Measurements from ENCODE around the gene ARMC7. TPM values are rescaled to one million over a fixed set of nuclear protein-coding genes. Genes with fewer than 3 reads are reported as not detected.

Gene ARMC7
- total and polyA plus RNA-seq, 2 of the 13 experiments (the other 11 are each of a cell fraction or from before 2014, with no cell fraction given): 3.9 to 4.2 TPM

DNA sequence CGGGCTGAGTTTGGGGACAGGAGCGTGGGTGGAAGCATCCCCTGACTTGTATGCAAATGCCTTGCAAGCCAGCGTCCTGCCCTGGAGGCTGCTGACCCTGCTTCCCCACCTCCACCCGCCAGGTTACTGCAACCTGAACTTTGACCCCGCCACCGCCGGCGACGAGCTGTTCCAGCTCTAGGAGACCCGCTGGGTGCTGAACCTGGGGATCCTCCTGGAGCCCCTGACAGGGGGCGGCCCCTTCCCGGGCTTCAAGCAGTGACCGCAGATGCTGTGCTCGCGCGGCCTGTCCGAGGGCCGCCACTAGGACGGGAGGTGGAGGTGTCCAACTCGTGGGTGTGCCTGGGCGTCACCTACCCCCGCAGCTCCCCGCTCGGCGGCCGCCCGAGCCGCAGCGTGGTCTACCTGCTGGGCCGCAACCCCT is 32.7 kb upstream of the ARMC7 start:
- DNase-seq (ENCODE audit: low spot score) (peak; percentile 76), FAIRE-seq (no peak)
- TF ChIP-seq MTF2 (CRISPR knock-in tag; IDR thresholded peaks at IDR 0.05; ENCODE audit: borderline replicate concordance) (no peak), ZNF17 (CRISPR knock-in tag; IDR thresholded peaks at IDR 0.05) (no peak), SRY (CRISPR knock-in tag; IDR thresholded peaks at IDR 0.05) (no peak), ZNF549 (CRISPR knock-in tag; IDR thresholded peaks at IDR 0.05) (peak; percentile 99), REL (CRISPR knock-in tag; conservative IDR thresholded peaks at IDR 0.05) (no peak), MAZ (IDR thresholded peaks at IDR 0.05; ENCODE audit: borderline replicate concordance, low read depth, low read length) (no peak), MAZ (CRISPR knock-in tag; IDR thresholded peaks at IDR 0.05; ENCODE audit: low read depth) (peak; percentile 64; the same call in 1 of the 2 replicates), DPF2 (CRISPR knock-in tag; IDR thresholded peaks at IDR 0.05; ENCODE audit: borderline replicate concordance, low read depth) (peak; percentile 81; the same call in 1 of the 2 replicates), XRCC5 (optimal IDR thresholded peaks at IDR 0.05; ENCODE audit: low read length) (no peak), SYNCRIP (IDR thresholded peaks at IDR 0.05; ENCODE audit: insufficient read depth, low read depth, low read length) (no peak), ADNP (CRISPR knock-in tag; IDR thresholded peaks at IDR 0.05) (no peak), CCDC6 (CRISPR knock-in tag; IDR thresholded peaks at IDR 0.05) (peak; percentile 30; the same call in 1 of the 2 replicates), ZFYVE20 (CRISPR knock-in tag; IDR thresholded peaks at IDR 0.05; ENCODE audit: borderline replicate concordance, low read depth) (no peak)
- TF ChIP-seq, protein P1, sequence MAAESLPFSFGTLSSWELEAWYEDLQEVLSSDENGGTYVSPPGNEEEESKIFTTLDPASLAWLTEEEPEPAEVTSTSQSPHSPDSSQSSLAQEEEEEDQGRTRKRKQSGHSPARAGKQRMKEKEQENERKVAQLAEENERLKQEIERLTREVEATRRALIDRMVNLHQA (CRISPR knock-in tag; IDR thresholded peaks at IDR 0.05): no peak
- TF ChIP-seq, protein P2, sequence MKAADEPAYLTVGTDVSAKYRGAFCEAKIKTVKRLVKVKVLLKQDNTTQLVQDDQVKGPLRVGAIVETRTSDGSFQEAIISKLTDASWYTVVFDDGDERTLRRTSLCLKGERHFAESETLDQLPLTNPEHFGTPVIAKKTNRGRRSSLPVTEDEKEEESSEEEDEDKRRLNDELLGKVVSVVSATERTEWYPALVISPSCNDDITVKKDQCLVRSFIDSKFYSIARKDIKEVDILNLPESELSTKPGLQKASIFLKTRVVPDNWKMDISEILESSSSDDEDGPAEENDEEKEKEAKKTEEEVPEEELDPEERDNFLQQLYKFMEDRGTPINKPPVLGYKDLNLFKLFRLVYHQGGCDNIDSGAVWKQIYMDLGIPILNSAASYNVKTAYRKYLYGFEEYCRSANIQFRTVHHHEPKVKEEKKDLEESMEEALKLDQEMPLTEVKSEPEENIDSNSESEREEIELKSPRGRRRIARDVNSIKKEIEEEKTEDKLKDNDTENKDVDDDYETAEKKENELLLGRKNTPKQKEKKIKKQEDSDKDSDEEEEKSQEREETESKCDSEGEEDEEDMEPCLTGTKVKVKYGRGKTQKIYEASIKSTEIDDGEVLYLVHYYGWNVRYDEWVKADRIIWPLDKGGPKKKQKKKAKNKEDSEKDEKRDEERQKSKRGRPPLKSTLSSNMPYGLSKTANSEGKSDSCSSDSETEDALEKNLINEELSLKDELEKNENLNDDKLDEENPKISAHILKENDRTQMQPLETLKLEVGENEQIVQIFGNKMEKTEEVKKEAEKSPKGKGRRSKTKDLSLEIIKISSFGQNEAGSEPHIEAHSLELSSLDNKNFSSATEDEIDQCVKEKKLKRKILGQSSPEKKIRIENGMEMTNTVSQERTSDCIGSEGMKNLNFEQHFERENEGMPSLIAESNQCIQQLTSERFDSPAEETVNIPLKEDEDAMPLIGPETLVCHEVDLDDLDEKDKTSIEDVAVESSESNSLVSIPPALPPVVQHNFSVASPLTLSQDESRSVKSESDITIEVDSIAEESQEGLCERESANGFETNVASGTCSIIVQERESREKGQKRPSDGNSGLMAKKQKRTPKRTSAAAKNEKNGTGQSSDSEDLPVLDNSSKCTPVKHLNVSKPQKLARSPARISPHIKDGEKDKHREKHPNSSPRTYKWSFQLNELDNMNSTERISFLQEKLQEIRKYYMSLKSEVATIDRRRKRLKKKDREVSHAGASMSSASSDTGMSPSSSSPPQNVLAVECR (CRISPR knock-in tag; IDR thresholded peaks at IDR 0.05; ENCODE audit: borderline replicate concordance): peak; percentile 63; the same call in 1 of the 2 replicates
- TF ChIP-seq, protein P3, sequence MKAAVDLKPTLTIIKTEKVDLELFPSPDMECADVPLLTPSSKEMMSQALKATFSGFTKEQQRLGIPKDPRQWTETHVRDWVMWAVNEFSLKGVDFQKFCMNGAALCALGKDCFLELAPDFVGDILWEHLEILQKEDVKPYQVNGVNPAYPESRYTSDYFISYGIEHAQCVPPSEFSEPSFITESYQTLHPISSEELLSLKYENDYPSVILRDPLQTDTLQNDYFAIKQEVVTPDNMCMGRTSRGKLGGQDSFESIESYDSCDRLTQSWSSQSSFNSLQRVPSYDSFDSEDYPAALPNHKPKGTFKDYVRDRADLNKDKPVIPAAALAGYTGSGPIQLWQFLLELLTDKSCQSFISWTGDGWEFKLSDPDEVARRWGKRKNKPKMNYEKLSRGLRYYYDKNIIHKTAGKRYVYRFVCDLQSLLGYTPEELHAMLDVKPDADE (CRISPR knock-in tag; IDR thresholded peaks at IDR 0.05): no peak
- TF ChIP-seq, protein P4, sequence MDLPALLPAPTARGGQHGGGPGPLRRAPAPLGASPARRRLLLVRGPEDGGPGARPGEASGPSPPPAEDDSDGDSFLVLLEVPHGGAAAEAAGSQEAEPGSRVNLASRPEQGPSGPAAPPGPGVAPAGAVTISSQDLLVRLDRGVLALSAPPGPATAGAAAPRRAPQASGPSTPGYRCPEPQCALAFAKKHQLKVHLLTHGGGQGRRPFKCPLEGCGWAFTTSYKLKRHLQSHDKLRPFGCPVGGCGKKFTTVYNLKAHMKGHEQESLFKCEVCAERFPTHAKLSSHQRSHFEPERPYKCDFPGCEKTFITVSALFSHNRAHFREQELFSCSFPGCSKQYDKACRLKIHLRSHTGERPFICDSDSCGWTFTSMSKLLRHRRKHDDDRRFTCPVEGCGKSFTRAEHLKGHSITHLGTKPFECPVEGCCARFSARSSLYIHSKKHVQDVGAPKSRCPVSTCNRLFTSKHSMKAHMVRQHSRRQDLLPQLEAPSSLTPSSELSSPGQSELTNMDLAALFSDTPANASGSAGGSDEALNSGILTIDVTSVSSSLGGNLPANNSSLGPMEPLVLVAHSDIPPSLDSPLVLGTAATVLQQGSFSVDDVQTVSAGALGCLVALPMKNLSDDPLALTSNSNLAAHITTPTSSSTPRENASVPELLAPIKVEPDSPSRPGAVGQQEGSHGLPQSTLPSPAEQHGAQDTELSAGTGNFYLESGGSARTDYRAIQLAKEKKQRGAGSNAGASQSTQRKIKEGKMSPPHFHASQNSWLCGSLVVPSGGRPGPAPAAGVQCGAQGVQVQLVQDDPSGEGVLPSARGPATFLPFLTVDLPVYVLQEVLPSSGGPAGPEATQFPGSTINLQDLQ (CRISPR knock-in tag; IDR thresholded peaks at IDR 0.05): no peak

More for the DNA sequence above, 32.7 kb upstream of the ARMC7 start:
- ChIA-PET POLR2A (interaction anchor here (0.6 to 3.6 kb wide), 22 partner anchors 9 to 327 kb away, joined by 3 to 19 read pairs (median 4); partner anchors contain the start of genes ARMC7, ATP5PD, FDXR and KCTD2), CTCF (ENCODE audit: low intra/inter-chr PET ratio, low total read pairs) (no interaction called here)
- Histone ChIP-seq H3K27ac (ENCODE audit: extremely low read length, insufficient read depth, low read length) (no peak overlapping the region), H3K4me3 (replicated peaks in 1 of 3; ENCODE audit: insufficient read depth in 1 of 3, low read depth in 2 of 3, low read length in 3 of 3) (peak overlapping the region in 2 of 3 experiments; percentile 46 to 66; a peak in 5 of 6 replicates), H3K4me2 (ENCODE audit: low read depth, low read length) (peak overlapping the region; percentile 79), H3K9me3 (ENCODE audit: low read length) (no peaks in the 10 kb centered on the region), H4K20me1 (ENCODE audit: insufficient read depth, low read length) (no peaks in the 10 kb centered on the region), H3K9ac (ENCODE audit: insufficient read depth, low read depth, low read length) (peak overlapping the region; percentile 35; the same call in 1 of the 2 replicates), H3K36me3 (replicated peaks in 1 of 2; ENCODE audit: control insufficient read depth in 1 of 2, insufficient read depth in 2 of 2, low read length in 2 of 2) (no peaks in the 10 kb centered on the region), H3K4me1 (ENCODE audit: insufficient read depth, low read length) (peaks cover 92% of the 10 kb centered on the region), H2AFZ (ENCODE audit: low read length) (no peak overlapping the region), H3K27me3 (ENCODE audit: control insufficient read depth in 1 of 2, insufficient read depth in 2 of 2, low read length in 2 of 2) (peaks cover 0 to 31% of the 10 kb centered on the region in 2 experiments; a peak in 3 of 5 replicates), H3K79me2 (ENCODE audit: insufficient read depth, low read length) (no peaks in the 10 kb centered on the region)
- 27% methylated on average over 19 of the region's 30 CpGs for WGBS (ENCODE audit: low lambda C conversion rate)
- intact Hi-C loops (cut with micrococcal nuclease; ENCODE audit: unreplicated experiment) (no loop called here), in situ Hi-C loops (cut with HindIII; ENCODE audit: extremely low pct_ligation_motif_present, low pct_unique_long_range_greater_than_20kb) (no loop called here)
- BruUV-seq (replicated peaks): no TSS peak
- peak; percentile 72 for ATAC-seq
